ENCODE measurements around the gene MIAT.

Gene MIAT

DNA sequence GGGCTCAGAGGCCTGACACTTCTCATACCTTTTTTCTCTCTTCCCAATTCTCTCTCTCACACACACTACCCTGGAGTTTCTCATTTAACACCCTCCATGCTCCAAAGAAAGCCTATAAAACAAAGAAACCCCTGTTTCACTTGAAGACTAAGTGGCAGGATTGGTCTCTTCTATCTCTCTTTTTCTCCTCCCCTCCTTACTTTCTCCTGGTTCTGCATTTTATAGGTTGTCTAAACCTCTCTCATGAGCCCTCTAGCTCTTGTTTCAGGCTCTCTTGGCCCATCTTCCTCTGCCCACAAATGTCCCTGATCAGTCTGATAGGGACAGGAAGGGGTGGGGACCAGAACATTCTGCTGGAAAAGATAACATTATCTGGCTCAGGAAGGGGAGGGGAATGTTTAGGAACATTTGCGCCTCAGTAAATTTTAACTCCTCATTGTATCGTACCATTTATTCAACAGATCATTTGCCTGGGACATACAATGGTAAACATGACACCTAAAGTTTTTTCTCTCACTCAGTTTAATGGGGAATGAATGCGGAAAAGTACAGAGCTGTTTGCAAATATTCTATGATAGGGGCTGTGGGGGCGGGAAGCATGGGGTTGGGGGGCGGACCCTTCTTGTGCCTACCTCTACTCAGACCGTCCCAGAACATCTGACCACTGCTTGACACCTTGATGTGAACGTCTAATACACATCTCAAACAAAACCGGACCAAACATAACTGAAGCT is 24.8 kb upstream of the MIAT start:
- DNase-seq (ENCODE audit: low read depth in 2 of 2), result no peak

DNA sequence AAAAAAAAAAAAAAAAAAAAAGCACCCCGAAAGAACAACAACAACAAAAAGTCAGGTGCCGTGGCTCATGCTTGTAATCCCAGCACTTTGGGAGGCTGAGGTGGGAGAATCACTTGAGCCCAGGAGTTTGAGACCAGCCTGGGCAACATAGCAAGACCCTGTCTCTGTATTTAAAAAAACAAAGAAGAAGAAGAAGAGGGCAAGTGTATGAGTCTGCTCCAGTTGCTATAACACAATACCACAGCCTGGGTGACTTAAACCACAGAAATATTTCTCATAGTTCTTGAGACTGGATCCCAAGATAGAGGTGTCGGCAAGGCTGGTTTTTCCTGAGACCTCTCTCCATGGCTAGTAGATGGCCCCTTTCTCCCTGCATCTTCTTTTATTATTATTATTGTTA is 23.2 kb upstream of the MIAT start:
- no peak for DNase-seq (ENCODE audit: low read depth in 2 of 2)

DNA sequence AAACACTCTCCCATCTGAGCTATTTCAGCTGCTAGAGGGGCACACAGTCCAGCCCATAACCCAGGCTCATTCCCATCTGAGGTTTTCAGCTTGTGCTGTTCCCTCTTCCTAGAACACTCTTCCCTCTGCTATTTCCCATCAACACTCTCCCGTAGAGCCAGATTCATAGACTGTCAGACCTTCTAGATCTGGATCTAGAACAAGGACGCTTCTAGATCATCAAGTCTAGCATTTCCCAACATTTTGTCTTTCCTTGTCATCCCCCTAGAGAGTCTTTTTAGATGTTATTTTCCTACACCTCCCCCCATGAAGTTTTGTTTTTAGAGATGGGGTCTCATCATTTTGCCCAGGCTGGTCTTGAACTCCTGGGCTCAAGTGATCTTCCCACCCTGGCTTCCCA is 22.3 kb upstream of the MIAT start:
- DNase-seq (ENCODE audit: low read depth in 2 of 2), result no peak

DNA sequence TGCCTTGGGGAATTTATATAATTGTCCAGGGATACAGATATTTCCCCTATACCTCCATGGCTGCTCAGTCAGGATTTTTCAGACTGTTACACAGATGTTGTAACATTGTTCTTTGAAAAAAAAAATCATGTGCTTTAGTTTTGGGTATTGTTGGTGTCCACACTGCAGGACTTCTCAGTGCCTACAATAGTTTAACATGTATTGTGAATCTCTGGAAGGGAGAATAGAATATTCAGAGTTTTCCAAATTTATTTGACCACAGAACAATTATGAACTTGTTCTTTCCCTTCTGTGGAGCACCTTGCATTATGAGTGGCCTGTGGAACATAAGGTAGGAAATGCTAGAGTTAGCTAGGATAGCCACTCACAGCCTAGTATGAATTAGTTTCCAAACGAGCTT is 21.1 kb upstream of the MIAT start:
- DNase-seq (ENCODE audit: low read depth in 2 of 2), result no peak

DNA sequence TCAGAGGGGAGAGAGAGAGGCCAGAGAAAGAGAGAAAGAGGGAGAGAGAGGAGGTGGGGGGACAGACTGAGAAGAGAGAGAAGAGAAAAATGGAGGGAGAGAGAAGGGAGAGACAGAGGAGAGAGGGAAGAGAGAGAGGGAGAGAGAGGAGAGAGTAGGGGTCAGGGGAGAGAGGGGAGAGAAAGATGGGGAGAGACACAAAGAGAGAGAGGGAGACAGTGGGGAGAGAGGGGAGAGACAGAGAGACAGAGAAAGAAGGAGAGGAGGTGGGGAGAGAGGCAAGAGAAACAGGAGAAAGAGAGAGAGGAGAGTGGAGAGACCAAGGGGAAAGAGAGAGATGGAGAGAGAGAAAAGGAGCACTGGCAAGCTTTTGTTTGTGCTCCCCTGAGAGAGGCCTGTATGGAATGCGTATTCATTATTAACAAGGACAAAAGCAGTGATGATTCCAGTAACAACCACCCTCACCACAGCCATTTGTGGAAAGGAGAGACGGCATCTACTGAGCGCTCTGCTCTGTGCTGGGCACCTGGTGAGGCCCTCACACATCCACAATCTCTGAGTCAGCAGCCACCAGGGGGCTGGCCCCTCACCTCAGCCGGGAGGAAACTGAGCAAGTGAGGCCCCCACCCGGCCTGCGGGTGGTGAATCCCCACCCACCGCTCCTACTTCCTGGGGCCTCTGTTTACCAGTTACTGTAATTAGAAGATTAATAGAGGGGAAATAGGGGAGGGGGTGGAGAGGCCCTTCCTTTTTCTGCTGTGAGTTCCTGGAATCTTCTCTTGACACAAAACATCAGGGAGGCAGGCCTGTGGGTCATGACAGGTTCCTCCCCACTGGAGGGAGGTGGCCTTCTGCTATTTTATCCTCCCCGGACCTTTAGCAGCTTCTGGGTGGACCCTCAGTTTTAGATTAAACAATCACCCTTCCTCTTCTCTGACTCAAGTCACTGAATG is 14.6 kb upstream of the MIAT start:
- DNase-seq (ENCODE audit: low read depth in 2 of 2), result peak; percentile 72 to 73

DNA sequence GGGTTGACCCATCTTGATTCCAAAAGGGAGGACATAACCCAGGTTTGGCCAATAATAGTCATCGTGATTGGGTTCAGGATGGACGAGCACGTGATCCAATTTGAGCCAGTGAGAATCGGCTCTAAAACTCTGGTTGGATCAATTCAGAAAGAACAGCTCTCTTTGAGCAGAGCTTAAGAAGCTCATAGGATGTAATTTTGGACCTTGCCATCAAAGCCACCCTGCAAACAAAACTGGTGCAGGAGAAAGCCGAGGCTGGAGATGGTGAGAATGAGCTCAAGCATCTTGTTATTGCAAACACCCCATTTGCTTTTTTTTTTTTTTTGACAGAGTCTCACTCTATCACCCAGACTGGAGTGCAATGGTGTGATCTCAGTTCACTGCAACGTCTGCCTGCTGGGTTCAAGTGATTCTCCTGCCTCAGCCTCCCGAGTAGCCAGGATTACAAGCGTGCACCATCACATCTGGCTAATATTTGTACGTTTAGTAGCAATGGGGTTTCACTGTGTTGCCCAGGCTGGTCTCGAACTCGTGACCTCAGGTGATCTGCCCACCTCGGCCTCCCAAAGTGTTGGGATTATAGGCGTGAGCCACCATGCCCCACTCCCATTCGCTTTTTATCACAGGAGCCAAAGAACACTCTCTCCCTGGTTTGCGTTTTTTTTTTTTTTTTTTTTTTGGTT is 13.8 kb upstream of the MIAT start:
- no peak for DNase-seq (ENCODE audit: low read depth in 2 of 2)

DNA sequence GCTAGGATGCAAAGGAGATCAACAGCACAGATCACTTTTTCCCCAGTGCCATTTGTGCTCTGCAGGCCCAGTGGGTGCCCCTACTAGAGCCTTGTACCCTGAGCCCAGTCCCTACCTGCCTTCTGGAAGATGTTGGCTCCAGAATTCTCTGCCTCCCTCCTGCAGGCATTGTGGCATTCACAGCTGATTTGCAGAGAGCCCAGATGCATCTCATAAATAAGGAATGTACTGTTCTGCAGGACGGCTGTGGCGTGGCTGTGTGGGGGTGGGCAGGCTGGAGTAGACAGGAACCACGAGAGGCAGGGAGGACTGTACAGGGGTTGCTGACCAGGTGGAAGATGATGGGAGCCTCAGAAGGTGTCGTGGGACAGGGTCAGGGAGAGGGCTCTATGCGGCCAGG is 11.2 kb upstream of the MIAT start:
- no peak for DNase-seq (ENCODE audit: low read depth in 2 of 2)

DNA sequence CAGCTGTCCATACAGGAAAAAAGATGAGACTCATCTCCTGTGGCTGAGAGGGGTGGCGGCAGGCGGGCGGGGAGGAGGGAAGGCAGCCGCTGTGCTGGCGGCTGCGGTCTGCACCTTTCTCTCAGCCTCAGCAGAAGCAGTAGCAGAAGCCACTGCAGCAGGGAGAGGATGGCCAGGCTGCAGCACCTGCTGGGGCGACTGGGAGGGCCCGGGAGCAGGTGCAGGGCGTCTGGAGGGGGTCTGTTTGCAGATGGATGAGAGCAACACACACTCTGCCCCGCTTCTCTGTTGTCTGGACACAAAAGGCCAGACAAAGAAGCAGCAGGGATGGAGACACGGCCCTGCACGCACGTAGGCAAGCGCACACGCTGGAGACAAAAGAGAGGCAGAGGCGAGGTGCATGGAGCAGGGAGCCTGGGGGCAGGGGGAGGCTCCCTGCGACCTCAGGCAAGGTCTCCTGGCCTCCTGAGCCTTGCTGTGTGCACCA is 9.3 kb upstream of the MIAT start:
- no peak for DNase-seq (ENCODE audit: low read depth in 2 of 2)

DNA sequence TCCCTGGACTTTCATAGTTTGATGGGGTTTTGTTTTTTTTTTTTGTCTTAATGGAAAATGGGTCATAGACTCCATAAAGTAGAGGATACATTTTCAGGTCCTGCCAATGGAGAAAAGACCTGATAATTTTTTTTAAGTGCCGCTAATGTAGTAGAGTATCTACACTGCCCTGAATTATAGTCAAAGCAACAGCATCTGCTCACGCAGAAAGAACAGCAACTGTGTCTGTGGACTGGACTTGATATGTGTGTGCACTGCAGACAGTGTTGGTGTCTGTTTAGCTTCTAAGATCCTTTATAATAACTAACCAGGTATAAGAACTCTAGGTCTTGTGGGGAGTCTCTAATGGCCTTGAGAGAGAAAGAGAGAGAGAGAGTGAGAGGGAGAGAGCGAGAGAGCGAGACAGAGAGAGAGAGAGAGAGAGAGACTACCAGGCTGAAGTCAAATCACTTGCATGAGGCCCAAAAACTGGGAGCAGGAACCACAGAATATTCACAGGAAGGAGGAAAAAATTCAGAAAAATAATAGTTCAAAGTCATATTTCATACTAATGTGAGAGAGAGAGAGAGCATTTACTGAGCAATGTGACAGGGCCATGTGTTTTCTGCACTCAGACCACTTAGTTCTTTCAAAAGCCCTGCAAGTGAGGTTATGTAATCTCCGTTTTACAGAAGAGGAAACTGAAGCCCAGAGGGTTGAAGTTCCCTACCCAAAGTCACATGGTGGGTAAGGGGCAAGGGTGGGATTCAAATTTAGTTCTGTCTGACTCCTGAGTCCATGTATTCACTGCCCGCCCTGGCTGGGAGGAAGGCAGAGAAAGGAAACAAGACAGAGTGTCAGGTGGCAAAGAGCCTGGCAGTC is 8.6 kb upstream of the MIAT start:
- no peak for DNase-seq (ENCODE audit: low read depth in 2 of 2)

DNA sequence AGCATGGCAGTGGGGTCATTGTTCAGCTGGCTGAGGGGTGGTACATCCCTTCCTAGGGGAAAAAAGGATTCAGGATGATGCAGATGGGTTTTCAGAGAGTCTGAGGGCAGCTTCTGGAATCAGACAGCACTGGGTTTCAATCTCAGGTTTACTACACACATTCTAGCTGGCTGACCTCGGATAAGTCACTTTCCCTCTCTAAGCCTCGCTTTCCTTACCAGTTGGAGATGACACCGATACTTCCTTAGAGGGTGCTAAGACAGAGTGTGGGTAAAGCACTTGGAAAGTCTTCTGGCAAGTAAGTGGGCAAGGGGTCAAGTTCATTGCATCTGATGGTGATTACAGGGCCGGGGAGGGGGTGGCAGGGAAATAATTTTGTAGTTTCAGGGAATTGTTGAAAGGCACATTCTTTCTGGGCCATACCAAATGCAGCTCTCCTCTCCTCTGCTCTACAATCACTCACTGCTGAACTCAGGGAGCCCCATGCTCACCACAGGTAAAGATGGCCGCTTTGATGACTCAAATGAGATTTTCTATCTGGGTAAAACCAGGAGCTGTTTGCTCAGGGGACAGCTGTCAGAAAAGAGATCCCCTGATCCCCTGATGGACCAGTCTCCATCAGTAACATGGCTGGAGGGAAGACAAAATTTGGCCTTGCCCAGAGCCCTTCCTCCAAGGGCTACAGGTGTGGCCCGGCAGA is 6.5 kb upstream of the MIAT start:
- DNase-seq (ENCODE audit: low read depth in 2 of 2), result no peak

DNA sequence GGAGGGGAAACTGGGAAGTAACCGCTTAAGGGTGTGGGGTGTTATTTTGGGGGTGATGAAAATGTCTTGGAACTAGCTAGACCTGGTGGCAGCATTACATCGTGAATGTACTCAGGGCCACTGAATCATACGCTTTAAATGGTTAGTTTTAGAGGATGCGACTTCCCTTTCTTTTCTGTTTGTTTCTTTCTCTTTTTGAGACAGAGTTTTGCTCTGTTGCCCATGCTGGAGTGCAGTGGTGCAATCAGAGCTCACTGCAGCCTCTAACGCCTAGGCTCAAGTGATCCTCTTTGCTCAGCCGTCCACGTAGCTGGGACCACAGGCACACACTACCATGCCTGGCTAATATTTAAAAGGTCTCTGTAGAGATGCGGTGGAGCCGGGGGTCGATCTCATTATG is 5.6 kb upstream of the MIAT start:
- DNase-seq (ENCODE audit: low read depth in 2 of 2), result no peak

DNA sequence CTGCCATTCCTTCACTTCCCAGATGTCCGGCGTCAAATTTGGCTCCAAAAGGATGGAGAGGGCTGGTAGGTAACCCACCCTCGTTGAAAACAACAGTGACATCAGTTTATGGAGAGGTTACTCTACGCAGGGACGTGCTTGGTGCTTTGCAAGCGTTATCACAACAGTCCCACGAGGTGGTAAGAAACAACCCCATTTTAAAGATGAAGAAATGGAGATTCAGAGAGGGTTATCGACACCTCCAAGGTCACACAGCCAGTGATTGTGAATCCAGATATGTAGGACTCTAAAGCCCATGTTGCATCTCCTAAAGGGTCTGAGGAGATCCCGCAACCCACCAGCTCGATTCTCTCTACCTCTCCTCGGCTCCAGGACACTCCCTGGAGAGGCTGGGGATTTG is 773 bp downstream of the MIAT start:
- DNase-seq (ENCODE audit: low read depth in 2 of 2), result no peak

DNA sequence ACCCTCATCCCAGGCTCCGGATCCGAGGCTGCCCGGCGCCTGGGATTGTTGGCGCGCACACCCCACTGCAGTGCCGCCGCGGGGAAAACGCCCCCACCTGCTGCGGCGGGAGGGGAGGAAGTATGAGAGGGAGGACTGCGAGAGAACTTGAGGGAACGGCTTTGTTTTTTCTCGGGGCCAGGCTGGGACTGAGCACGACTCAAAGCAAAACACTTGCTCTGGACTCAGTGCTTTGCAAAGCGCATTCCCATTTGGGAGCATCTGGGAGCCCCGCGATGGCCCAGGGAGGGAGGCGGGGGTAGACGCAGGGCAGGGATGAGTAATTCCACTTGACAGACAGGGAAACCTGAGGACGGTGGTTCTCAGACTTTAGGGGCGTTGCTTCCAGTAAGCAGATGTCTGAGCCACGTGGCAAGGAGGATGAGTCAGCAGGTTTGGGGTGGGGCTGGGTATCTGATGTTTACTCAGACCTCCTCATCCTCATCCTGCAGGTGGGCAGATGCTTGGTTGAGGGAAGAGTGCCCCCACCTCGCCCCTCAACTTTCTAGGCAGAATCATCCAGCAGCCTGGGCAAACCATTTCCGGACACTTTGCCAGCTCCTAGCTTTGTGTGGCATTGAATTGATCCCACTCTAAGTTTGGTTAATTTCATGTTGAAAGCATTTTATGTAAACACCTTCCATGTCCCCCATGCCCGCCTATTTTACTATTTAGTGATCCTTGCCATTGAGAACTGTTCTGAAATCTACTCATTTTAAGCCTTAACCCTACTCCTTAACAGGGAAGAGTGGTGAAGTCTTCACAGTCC is 1.5 kb downstream of the MIAT start:
- peak; percentile 66 to 81 for DNase-seq (ENCODE audit: low read depth in 2 of 2)

DNA sequence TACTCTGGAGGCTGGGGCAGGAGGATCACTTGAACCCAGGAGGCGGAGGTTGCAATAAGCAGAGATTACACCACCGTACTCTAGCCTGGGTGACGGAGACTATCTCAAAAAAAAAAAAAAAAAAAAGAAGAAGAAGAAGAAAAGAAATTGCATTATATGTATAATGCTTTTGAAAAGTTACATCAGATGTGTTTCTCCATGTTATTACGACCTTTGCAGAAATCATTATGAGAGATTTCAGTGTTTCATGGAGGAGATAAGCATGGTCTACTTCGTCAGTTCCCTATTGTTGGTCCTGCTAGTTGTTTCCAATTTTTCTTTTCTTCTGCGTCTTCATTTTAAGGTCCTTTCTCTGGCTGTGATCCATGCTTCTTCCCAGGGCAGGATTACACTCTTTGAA is 3.0 kb downstream of the MIAT start:
- no peak for DNase-seq (ENCODE audit: low read depth in 2 of 2)

DNA sequence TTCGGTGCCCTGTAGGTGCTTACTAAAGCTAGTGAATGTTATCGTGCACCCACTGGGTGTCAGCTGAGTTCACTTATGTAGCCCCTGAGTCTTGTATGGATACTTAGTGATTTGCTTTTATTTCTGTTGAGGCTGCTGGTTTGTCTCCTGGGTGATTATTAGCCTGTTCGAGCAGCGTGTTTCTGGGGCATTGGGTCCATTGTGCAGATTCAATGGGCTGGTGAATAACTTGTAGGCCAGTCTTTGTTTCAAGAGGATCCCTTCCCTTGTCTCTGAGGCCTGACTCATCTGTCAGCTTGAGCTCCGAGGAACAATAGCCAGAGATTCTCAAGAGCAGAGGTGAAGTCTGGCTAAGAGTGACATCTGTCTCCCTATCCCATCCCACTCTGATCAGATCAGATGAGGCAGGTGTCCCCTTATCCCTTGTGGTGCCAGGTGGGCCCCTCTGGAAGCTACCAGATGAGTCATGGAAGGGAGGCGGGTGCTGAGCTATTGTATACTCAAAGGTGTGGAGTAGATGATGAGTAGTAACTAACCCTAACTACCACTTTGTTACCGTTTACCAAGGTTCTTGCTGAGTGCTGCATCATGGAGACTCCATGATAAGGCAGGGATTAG is 3.7 kb downstream of the MIAT start:
- no peak for DNase-seq (ENCODE audit: low read depth in 2 of 2)

DNA sequence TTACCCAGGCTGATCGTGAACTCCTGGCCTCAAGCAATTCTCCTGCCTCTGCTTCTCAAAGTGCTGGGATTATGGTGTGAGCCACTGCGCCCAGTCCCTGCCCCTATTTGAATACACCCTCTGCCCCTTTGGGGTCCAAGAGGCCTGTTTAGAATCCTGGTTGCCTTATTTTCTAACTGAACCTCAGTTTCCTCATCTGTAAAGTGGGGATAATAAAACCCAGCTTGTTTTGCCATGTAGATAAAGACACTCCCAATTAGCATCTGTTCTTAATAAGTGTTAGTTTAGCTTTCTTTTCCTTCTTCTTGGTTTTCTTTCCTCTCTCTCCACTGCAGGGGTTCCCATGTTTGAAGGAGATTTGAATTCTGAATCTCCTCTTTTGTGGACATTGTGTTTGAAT is 4.8 kb downstream of the MIAT start:
- DNase-seq (ENCODE audit: low read depth in 2 of 2), result no peak

DNA sequence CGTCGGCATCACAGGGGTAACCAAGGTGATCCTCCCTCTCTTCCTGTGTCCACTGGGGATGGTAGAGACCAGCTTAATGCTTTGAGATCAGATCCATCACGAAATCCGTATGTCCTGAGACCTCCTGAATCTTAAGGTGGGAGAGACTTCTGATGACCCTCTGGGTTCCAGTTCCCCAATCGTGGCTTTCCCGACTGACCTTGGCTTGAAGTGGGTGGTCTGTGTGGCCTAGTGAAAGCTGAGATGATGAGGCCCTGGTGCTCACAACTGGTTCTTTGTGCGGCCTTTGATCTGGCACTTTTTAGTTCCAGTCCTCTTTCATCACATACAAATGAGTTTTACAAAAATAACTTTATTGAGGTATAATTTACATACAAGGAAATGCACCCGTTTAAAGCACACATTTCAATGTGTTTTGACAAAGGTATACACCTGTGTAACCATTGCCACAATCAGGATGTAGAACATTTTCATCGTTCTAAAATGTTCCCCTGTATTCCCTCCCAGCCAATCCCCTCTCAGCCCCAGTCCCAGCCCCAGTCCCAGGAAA is 6.1 kb downstream of the MIAT start:
- DNase-seq (ENCODE audit: low read depth in 2 of 2), result no peak

DNA sequence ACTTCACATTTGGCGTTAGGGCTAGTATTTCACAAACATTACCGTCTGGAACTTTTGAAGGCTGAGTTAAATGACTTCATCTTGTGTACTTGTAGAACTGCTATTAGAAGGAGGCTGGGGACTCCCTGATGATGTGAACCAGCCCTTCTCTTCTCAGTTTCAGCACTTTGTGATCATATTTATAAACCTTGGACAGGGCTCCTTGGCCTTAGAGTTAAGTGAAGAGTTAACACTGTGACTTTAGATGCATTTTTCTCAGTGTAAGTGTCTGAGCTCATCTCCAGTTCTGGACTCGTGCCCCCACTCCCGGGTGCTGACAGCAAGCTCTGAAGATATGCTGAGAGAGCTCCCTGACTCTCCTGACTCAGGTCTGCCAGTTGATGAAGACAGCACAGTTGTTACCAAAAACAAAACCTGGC is 8.4 kb downstream of the MIAT start:
- no peak for DNase-seq (ENCODE audit: low read depth in 2 of 2)

DNA sequence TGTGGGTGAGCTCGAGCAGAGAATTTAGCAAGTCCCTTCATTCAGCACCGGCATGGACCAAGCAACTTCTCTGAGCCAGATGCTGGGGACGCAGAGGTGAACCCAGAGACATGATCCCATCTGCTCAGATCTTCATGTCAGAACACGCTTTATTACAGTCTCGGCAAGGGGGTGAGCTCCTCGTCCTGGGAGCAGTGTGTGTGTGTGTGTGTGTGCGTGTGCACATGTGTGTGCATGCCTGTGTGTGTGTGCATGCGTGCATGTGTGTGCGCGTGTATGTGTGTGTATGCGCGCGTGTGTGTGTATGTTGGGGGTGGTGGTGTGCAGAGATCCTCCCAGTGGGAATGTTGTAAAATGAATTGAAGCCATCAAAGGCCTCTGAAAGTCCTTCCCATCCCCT is 9.8 kb downstream of the MIAT start:
- DNase-seq (ENCODE audit: low read depth in 2 of 2), result no peak
